Subcutaneous adipose tissue (tissue), 4 donors: Measurements from ENCODE around the gene RFPL1. TPM values are rescaled to one million over a fixed set of nuclear protein-coding genes. Genes with fewer than 3 reads are reported as not detected.

Source experiments
- CTCF ChIP-seq: fragments of 450-650 bp; IDR thresholded peaks from one replicate; pipeline ENCODE4 v1.5.1; 2016; ENCODE audit warnings: low read depth, mild to moderate bottlenecking, control low read depth, antibody characterized with exemption, moderate library complexity
- small RNA-seq: library from RNA; depleted of rRNA; stranded (forward); fragments of <200 nt; gene quantifications from one replicate; pipeline ENCODE3, GENCODE V24; 2016
- total RNA-seq, 4 donors: library from RNA; depleted of rRNA; stranded (reverse); fragments of >200 nt; gene quantifications; one replicate each; pipeline ENCODE4 v1.1.0, GENCODE V29; 2016

The RFPL1 gene
- total RNA-seq, 4 donors from 2014 or later, result not detected

DNA sequence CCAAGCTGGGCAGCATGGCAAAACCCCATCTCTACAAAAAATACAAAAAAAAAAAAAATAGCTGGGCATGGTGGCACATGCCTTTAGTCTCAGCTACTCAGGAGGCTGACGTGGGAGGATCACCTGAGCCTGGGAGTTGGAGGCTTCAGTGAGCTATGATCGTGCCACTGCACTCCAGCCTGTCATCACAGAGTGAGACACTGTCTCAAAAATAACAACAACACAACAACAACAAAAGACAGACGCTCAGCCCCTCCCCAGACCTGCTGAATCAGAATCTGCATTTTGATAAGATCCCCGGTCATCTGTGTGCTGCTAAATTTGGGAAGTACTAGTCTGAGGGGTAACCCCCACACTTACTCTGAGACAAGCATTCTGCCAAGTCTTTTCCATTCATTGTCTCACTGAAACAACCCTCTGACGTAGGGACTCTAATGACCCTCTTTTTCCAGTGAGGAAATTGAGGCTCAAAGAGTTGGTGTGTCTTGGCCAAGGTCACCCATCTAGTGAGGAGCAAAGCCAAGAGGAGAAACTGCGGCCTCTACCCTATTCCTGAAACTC is 49.1 kb downstream of the RFPL1 start:
- TF ChIP-seq CTCF, result no peak

- no peak for TF ChIP-seq CTCF
Observed at GRCh38 chr22:29491012-29491411, 52.6 kb downstream of the RFPL1 start.

Small RNA genes lying within 50 kb of the gene (small RNA-seq; reads per million reads assigned to genes)
- gene AC000041.1, result not detected

Other genes starting within 250 kb of the RFPL1 start
- 1 to 10 TPM in 1 of 4 donors, under 1 TPM in 2, not detected in 1; 0.17 to 1.3 (median 0.94) TPM for gene EMID1, start 232.7 kb upstream of the RFPL1 start, total RNA-seq
- gene RHBDD3, start 170.6 kb upstream of the RFPL1 start, total RNA-seq, result 10 to 100 TPM in 3 of 4 donors, 1 to 10 TPM in 1; 7.3 to 32.0 (median 14.2) TPM
- 100 to 1,000 TPM; 132 to 179 (median 168) TPM for gene EWSR1, start 170.3 kb upstream of the RFPL1 start, total RNA-seq
- gene GAS2L1, start 131.9 kb upstream of the RFPL1 start, total RNA-seq, result 10 to 100 TPM in 2 of 4 donors, 1 to 10 TPM in 2; 7.5 to 31.6 (median 10.3) TPM
- gene RASL10A, start 122.9 kb upstream of the RFPL1 start, total RNA-seq, result 1 to 10 TPM in 2 of 4 donors, under 1 TPM in 2; 0.38 to 2.2 (median 1.1) TPM
- gene AP1B1, start 50.0 kb upstream of the RFPL1 start, total RNA-seq, result 10 to 100 TPM; 49.7 to 81.1 (median 60.1) TPM
- gene NEFH, start 41.6 kb downstream of the RFPL1 start, total RNA-seq, result under 1 TPM; 0.19 to 0.66 (median 0.41) TPM
- 10 to 100 TPM; 26.9 to 55.8 (median 46.2) TPM for gene THOC5, start 115.2 kb downstream of the RFPL1 start, total RNA-seq
- gene NIPSNAP1, start 142.5 kb downstream of the RFPL1 start, total RNA-seq, result 10 to 100 TPM in 1 of 4 donors, 1 to 10 TPM in 3; 2.3 to 10.0 (median 6.4) TPM
- gene NF2, start 165.1 kb downstream of the RFPL1 start, total RNA-seq, result 10 to 100 TPM; 18.9 to 28.6 (median 20.7) TPM